ENCODE measurements around the gene MAPK6. TPM values are rescaled to one million over a fixed set of nuclear protein-coding genes. Genes with fewer than 3 reads are reported as not detected.

The MAPK6 gene
- total and polyA plus RNA-seq, 2 of the 8 experiments (the other 6 are each of a cell fraction or from before 2014, with no cell fraction given) = 22.6 to 108 TPM

DNA sequence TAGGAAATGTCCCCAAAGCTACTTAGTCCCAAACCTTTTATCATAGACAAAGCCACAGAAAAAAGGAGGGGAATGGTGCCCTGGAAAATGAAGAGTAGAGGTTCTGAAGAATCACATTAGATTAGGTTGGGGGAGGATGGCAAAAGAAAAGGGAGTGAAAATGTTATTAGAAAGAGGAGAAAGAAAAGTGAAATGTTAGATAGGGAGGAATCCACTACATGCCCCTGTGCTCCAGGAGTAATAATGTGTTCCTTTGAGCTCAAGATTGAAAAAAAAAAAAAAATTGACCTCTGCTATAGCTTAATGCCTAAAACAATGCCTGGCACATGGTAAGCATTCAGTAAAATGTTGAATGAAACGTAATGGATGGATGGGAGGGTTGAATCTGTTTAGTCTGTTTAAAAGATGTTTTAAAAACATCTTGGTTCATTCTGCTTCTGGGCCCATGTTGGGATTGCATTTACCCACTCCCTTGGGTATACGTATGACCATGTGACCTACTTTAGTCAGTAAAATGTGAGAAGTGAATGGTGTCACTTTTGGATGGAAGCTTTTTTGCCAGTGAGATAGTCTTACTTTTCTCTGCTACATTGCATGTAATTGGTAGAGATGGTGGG is 19.0 kb downstream of the MAPK6 start (continued):
- TF ChIP-seq, protein P1, sequence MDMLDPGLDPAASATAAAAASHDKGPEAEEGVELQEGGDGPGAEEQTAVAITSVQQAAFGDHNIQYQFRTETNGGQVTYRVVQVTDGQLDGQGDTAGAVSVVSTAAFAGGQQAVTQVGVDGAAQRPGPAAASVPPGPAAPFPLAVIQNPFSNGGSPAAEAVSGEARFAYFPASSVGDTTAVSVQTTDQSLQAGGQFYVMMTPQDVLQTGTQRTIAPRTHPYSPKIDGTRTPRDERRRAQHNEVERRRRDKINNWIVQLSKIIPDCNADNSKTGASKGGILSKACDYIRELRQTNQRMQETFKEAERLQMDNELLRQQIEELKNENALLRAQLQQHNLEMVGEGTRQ (IDR thresholded peaks at IDR 0.05; ENCODE audit: low read length) = no peak
- no peak for TF ChIP-seq JUND (IDR thresholded peaks at IDR 0.05; ENCODE audit: low read length)
- TF ChIP-seq, protein P2, sequence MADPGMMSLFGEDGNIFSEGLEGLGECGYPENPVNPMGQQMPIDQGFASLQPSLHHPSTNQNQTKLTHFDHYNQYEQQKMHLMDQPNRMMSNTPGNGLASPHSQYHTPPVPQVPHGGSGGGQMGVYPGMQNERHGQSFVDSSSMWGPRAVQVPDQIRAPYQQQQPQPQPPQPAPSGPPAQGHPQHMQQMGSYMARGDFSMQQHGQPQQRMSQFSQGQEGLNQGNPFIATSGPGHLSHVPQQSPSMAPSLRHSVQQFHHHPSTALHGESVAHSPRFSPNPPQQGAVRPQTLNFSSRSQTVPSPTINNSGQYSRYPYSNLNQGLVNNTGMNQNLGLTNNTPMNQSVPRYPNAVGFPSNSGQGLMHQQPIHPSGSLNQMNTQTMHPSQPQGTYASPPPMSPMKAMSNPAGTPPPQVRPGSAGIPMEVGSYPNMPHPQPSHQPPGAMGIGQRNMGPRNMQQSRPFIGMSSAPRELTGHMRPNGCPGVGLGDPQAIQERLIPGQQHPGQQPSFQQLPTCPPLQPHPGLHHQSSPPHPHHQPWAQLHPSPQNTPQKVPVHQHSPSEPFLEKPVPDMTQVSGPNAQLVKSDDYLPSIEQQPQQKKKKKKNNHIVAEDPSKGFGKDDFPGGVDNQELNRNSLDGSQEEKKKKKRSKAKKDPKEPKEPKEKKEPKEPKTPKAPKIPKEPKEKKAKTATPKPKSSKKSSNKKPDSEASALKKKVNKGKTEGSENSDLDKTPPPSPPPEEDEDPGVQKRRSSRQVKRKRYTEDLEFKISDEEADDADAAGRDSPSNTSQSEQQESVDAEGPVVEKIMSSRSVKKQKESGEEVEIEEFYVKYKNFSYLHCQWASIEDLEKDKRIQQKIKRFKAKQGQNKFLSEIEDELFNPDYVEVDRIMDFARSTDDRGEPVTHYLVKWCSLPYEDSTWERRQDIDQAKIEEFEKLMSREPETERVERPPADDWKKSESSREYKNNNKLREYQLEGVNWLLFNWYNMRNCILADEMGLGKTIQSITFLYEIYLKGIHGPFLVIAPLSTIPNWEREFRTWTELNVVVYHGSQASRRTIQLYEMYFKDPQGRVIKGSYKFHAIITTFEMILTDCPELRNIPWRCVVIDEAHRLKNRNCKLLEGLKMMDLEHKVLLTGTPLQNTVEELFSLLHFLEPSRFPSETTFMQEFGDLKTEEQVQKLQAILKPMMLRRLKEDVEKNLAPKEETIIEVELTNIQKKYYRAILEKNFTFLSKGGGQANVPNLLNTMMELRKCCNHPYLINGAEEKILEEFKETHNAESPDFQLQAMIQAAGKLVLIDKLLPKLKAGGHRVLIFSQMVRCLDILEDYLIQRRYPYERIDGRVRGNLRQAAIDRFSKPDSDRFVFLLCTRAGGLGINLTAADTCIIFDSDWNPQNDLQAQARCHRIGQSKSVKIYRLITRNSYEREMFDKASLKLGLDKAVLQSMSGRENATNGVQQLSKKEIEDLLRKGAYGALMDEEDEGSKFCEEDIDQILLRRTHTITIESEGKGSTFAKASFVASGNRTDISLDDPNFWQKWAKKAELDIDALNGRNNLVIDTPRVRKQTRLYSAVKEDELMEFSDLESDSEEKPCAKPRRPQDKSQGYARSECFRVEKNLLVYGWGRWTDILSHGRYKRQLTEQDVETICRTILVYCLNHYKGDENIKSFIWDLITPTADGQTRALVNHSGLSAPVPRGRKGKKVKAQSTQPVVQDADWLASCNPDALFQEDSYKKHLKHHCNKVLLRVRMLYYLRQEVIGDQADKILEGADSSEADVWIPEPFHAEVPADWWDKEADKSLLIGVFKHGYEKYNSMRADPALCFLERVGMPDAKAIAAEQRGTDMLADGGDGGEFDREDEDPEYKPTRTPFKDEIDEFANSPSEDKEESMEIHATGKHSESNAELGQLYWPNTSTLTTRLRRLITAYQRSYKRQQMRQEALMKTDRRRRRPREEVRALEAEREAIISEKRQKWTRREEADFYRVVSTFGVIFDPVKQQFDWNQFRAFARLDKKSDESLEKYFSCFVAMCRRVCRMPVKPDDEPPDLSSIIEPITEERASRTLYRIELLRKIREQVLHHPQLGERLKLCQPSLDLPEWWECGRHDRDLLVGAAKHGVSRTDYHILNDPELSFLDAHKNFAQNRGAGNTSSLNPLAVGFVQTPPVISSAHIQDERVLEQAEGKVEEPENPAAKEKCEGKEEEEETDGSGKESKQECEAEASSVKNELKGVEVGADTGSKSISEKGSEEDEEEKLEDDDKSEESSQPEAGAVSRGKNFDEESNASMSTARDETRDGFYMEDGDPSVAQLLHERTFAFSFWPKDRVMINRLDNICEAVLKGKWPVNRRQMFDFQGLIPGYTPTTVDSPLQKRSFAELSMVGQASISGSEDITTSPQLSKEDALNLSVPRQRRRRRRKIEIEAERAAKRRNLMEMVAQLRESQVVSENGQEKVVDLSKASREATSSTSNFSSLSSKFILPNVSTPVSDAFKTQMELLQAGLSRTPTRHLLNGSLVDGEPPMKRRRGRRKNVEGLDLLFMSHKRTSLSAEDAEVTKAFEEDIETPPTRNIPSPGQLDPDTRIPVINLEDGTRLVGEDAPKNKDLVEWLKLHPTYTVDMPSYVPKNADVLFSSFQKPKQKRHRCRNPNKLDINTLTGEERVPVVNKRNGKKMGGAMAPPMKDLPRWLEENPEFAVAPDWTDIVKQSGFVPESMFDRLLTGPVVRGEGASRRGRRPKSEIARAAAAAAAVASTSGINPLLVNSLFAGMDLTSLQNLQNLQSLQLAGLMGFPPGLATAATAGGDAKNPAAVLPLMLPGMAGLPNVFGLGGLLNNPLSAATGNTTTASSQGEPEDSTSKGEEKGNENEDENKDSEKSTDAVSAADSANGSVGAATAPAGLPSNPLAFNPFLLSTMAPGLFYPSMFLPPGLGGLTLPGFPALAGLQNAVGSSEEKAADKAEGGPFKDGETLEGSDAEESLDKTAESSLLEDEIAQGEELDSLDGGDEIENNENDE (IDR thresholded peaks at IDR 0.05; ENCODE audit: insufficient replicate concordance, low read length) = no peak
- TF ChIP-seq, protein P3, sequence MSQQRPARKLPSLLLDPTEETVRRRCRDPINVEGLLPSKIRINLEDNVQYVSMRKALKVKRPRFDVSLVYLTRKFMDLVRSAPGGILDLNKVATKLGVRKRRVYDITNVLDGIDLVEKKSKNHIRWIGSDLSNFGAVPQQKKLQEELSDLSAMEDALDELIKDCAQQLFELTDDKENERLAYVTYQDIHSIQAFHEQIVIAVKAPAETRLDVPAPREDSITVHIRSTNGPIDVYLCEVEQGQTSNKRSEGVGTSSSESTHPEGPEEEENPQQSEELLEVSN (IDR thresholded peaks at IDR 0.05) = no peak

All from H1 (cell line).